Measurements from ENCODE around the gene FARP1. TPM values are rescaled to one million over a fixed set of nuclear protein-coding genes. Genes with fewer than 3 reads are reported as not detected.

The FARP1 gene
- polyA plus RNA-seq, 2 of the 4 experiments (the other 2 are of a cell fraction), result 9.4 to 13.0 TPM

GRCh38 chr13:98222081-98222554 lies 79.2 kb downstream of the FARP1 start:
- POLR2A ChIA-PET, result no interaction called here
- DNase-seq (ENCODE audit: low read depth in 1 of 2, low spot score in 1 of 2) (no peak), ATAC-seq (no peak), FAIRE-seq (no peak)
- TF ChIP-seq REST (IDR thresholded peaks at IDR 0.05), result no peak
- no peak for TF ChIP-seq ZC3H11A (IDR thresholded peaks at IDR 0.05)
- no peak for TF ChIP-seq E2F6 (IDR thresholded peaks at IDR 0.05; ENCODE audit: borderline replicate concordance, low read depth)
- no peak for TF ChIP-seq HES2 (IDR thresholded peaks at IDR 0.05)
- TF ChIP-seq HEYL (CRISPR knock-in tag; IDR thresholded peaks at IDR 0.05), result no peak
- TF ChIP-seq HOXB13 (CRISPR knock-in tag; IDR thresholded peaks at IDR 0.05; ENCODE audit: low read depth), result no peak
- no peak for TF ChIP-seq TFCP2L1 (CRISPR knock-in tag; IDR thresholded peaks at IDR 0.05)
- no peak for TF ChIP-seq RCOR1 (IDR thresholded peaks at IDR 0.05; ENCODE audit: low read depth, low read length)
- no peak for TF ChIP-seq RAD21 (conservative IDR thresholded peaks at IDR 0.05 in 1 of 2, IDR thresholded peaks at IDR 0.05 in 1 of 2)
- no peak for TF ChIP-seq POLR2AphosphoS2 (conservative IDR thresholded peaks at IDR 0.05; ENCODE audit: low read length)
- TF ChIP-seq CEBPB (IDR thresholded peaks at IDR 0.05), result no peak
- no peak for TF ChIP-seq RNF2 (IDR thresholded peaks at IDR 0.05; ENCODE audit: borderline replicate concordance, low read depth)
- TF ChIP-seq ATOH8 (CRISPR knock-in tag; IDR thresholded peaks at IDR 0.05; ENCODE audit: low read depth), result no peak
- TF ChIP-seq ZNF302 (CRISPR knock-in tag; IDR thresholded peaks at IDR 0.05), result no peak
- no peak for TF ChIP-seq EHMT2 (IDR thresholded peaks at IDR 0.05; ENCODE audit: low read depth)
- 92% methylated on average over 5 of the region's 5 CpGs for WGBS (ENCODE audit: missing lambda C conversion rate)
- Histone ChIP-seq H3K4me1 (no peaks in the 10 kb centered on the region), H3K9me3 (no peaks in the 10 kb centered on the region), H3K4me2 (no peak overlapping the region), H3K27ac (no peak overlapping the region), H3K4me3 (no peak overlapping the region)
- CTCF ChIA-PET, result no interaction called here

- 88% methylated on average over 6 of the region's 7 CpGs for WGBS (ENCODE audit: missing lambda C conversion rate)
- ChIA-PET POLR2A (no interaction called here), CTCF (no interaction called here)
- DNase-seq (ENCODE audit: low read depth in 1 of 2, low spot score in 1 of 2) (no peak), FAIRE-seq (no peak), ATAC-seq (no peak)
- Histone ChIP-seq H3K27ac (no peak overlapping the region), H3K4me2 (no peak overlapping the region), H3K4me3 (no peak overlapping the region), H3K9me3 (no peaks in the 10 kb centered on the region), H3K4me1 (no peaks in the 10 kb centered on the region)
- no peak for TF ChIP-seq CEBPB (IDR thresholded peaks at IDR 0.05)
- no peak for TF ChIP-seq HEYL (CRISPR knock-in tag; IDR thresholded peaks at IDR 0.05)
- no peak for TF ChIP-seq FOXS1 (CRISPR knock-in tag; IDR thresholded peaks at IDR 0.05)
- TF ChIP-seq KDM5A (IDR thresholded peaks at IDR 0.05), result no peak
- no peak for TF ChIP-seq EHF (CRISPR knock-in tag; IDR thresholded peaks at IDR 0.05)
- no peak for TF ChIP-seq HOXB13 (CRISPR knock-in tag; IDR thresholded peaks at IDR 0.05; ENCODE audit: low read depth)
- no peak for TF ChIP-seq SREBF2 (IDR thresholded peaks at IDR 0.05)
- TF ChIP-seq EP300 (IDR thresholded peaks at IDR 0.05), result no peak
- TF ChIP-seq CBX8 (IDR thresholded peaks at IDR 0.05), result no peak
- no peak for TF ChIP-seq JUN (IDR thresholded peaks at IDR 0.05)
- no peak for TF ChIP-seq PBX3 (IDR thresholded peaks at IDR 0.05)
- no peak for TF ChIP-seq HOXB5 (CRISPR knock-in tag; IDR thresholded peaks at IDR 0.05)
- TF ChIP-seq EHMT2 (IDR thresholded peaks at IDR 0.05; ENCODE audit: low read depth), result no peak
- TF ChIP-seq HDAC2 (IDR thresholded peaks at IDR 0.05), result no peak
- TF ChIP-seq CTCF (IDR thresholded peaks at IDR 0.05), result no peak
Observed at GRCh38 chr13:98222816-98223215, 79.9 kb downstream of the FARP1 start.

Measured in A549 (cell line).